ENCODE measurements around the gene MYO18B. TPM values are rescaled to one million over a fixed set of nuclear protein-coding genes. Genes with fewer than 3 reads are reported as not detected.

Gene MYO18B
- total RNA-seq, 1 donor: 0.31 TPM

- no peaks in the 10 kb centered on the region for H3K27me3 ChIP-seq (ENCODE audit: insufficient read depth, low read length)
- H3K4me1 ChIP-seq (ENCODE audit: insufficient read depth, low read length): no peaks in the 10 kb centered on the region
- no peaks in the 10 kb centered on the region for H3K9me3 ChIP-seq (ENCODE audit: low read depth, low read length)
- no peak overlapping the region for H3K4me3 ChIP-seq (ENCODE audit: low read length)
Observed at GRCh38 chr22:25911243-25911972, 169.4 kb downstream of the MYO18B start.

- no peaks in the 10 kb centered on the region for H3K27me3 ChIP-seq (ENCODE audit: insufficient read depth, low read length)
- H3K9me3 ChIP-seq (ENCODE audit: low read depth, low read length): no peaks in the 10 kb centered on the region
- H3K4me3 ChIP-seq (ENCODE audit: low read length): no peak overlapping the region
- no peaks in the 10 kb centered on the region for H3K4me1 ChIP-seq (ENCODE audit: insufficient read depth, low read length)
Observed at GRCh38 chr22:25919452-25919851, 177.5 kb downstream of the MYO18B start.

GRCh38 chr22:25922141-25922540 is 180.2 kb downstream of the MYO18B start:
- H3K9me3 ChIP-seq (ENCODE audit: low read depth, low read length): no peaks in the 10 kb centered on the region
- no peak overlapping the region for H3K4me3 ChIP-seq (ENCODE audit: low read length)
- no peaks in the 10 kb centered on the region for H3K4me1 ChIP-seq (ENCODE audit: insufficient read depth, low read length)
- H3K27me3 ChIP-seq (ENCODE audit: insufficient read depth, low read length): no peaks in the 10 kb centered on the region

- Histone ChIP-seq H3K9me3 (ENCODE audit: low read depth, low read length) (no peaks in the 10 kb centered on the region), H3K4me3 (ENCODE audit: low read length) (no peak overlapping the region), H3K4me1 (ENCODE audit: insufficient read depth, low read length) (no peaks in the 10 kb centered on the region), H3K27me3 (ENCODE audit: insufficient read depth, low read length) (no peaks in the 10 kb centered on the region)
Observed at GRCh38 chr22:25923914-25924313, 181.9 kb downstream of the MYO18B start.

GRCh38 chr22:25928038-25928437 is 186.1 kb downstream of the MYO18B start:
- no peaks in the 10 kb centered on the region for H3K4me1 ChIP-seq (ENCODE audit: insufficient read depth, low read length)
- H3K9me3 ChIP-seq (ENCODE audit: low read depth, low read length): no peaks in the 10 kb centered on the region
- H3K27me3 ChIP-seq (ENCODE audit: insufficient read depth, low read length): no peaks in the 10 kb centered on the region
- H3K4me3 ChIP-seq (ENCODE audit: low read length): no peak overlapping the region

GRCh38 chr22:25929321-25929878 is 187.4 kb downstream of the MYO18B start:
- no peaks in the 10 kb centered on the region for H3K9me3 ChIP-seq (ENCODE audit: low read depth, low read length)
- H3K27me3 ChIP-seq (ENCODE audit: insufficient read depth, low read length): no peaks in the 10 kb centered on the region
- no peak overlapping the region for H3K4me3 ChIP-seq (ENCODE audit: low read length)
- no peaks in the 10 kb centered on the region for H3K4me1 ChIP-seq (ENCODE audit: insufficient read depth, low read length)

GRCh38 chr22:25930083-25930482 is 188.1 kb downstream of the MYO18B start:
- no peaks in the 10 kb centered on the region for H3K27me3 ChIP-seq (ENCODE audit: insufficient read depth, low read length)

GRCh38 chr22:25930788-25931310 is 188.9 kb downstream of the MYO18B start:
- Histone ChIP-seq H3K9me3 (ENCODE audit: low read depth, low read length) (no peaks in the 10 kb centered on the region), H3K4me3 (ENCODE audit: low read length) (no peak overlapping the region), H3K4me1 (ENCODE audit: insufficient read depth, low read length) (no peaks in the 10 kb centered on the region), H3K27me3 (ENCODE audit: insufficient read depth, low read length) (no peaks in the 10 kb centered on the region)

More at GRCh38 chr22:25930083-25930482, 188.1 kb downstream of the MYO18B start:
- Histone ChIP-seq H3K9me3 (ENCODE audit: low read depth, low read length) (no peaks in the 10 kb centered on the region), H3K4me1 (ENCODE audit: insufficient read depth, low read length) (no peaks in the 10 kb centered on the region), H3K4me3 (ENCODE audit: low read length) (no peak overlapping the region)

GRCh38 chr22:25933158-25933788 is 191.3 kb downstream of the MYO18B start:
- Histone ChIP-seq H3K27me3 (ENCODE audit: insufficient read depth, low read length) (no peaks in the 10 kb centered on the region), H3K4me3 (ENCODE audit: low read length) (no peak overlapping the region), H3K9me3 (ENCODE audit: low read depth, low read length) (no peaks in the 10 kb centered on the region), H3K4me1 (ENCODE audit: insufficient read depth, low read length) (no peaks in the 10 kb centered on the region)

- H3K9me3 ChIP-seq (ENCODE audit: low read depth, low read length): no peaks in the 10 kb centered on the region
- no peak overlapping the region for H3K4me3 ChIP-seq (ENCODE audit: low read length)
- H3K4me1 ChIP-seq (ENCODE audit: insufficient read depth, low read length): no peaks in the 10 kb centered on the region
- H3K27me3 ChIP-seq (ENCODE audit: insufficient read depth, low read length): no peaks in the 10 kb centered on the region
Observed at GRCh38 chr22:25935266-25936058, 193.5 kb downstream of the MYO18B start.

GRCh38 chr22:25938151-25938550 is 196.2 kb downstream of the MYO18B start:
- H3K4me3 ChIP-seq (ENCODE audit: low read length): no peak overlapping the region
- no peaks in the 10 kb centered on the region for H3K27me3 ChIP-seq (ENCODE audit: insufficient read depth, low read length)
- H3K4me1 ChIP-seq (ENCODE audit: insufficient read depth, low read length): no peaks in the 10 kb centered on the region
- H3K9me3 ChIP-seq (ENCODE audit: low read depth, low read length): no peaks in the 10 kb centered on the region

- no peaks in the 10 kb centered on the region for H3K9me3 ChIP-seq (ENCODE audit: low read depth, low read length)
- H3K27me3 ChIP-seq (ENCODE audit: insufficient read depth, low read length): no peaks in the 10 kb centered on the region
- H3K4me3 ChIP-seq (ENCODE audit: low read length): no peak overlapping the region
- no peaks in the 10 kb centered on the region for H3K4me1 ChIP-seq (ENCODE audit: insufficient read depth, low read length)
Observed at GRCh38 chr22:25939384-25939783, 197.4 kb downstream of the MYO18B start.

GRCh38 chr22:25940479-25940878 is 198.5 kb downstream of the MYO18B start:
- H3K9me3 ChIP-seq (ENCODE audit: low read depth, low read length): no peaks in the 10 kb centered on the region
- no peaks in the 10 kb centered on the region for H3K27me3 ChIP-seq (ENCODE audit: insufficient read depth, low read length)
- no peak overlapping the region for H3K4me3 ChIP-seq (ENCODE audit: low read length)
- no peaks in the 10 kb centered on the region for H3K4me1 ChIP-seq (ENCODE audit: insufficient read depth, low read length)

- H3K9me3 ChIP-seq (ENCODE audit: low read depth, low read length): no peaks in the 10 kb centered on the region
- H3K4me1 ChIP-seq (ENCODE audit: insufficient read depth, low read length): no peaks in the 10 kb centered on the region
- no peaks in the 10 kb centered on the region for H3K27me3 ChIP-seq (ENCODE audit: insufficient read depth, low read length)
- H3K4me3 ChIP-seq (ENCODE audit: low read length): no peak overlapping the region
Observed at GRCh38 chr22:25941365-25941960, 199.5 kb downstream of the MYO18B start.

All from mononuclear cell (primary cell).